GM10847 (cell line): ENCODE measurements around the gene BLOC1S1.

Experiments
- POLR2A ChIP-seq: IDR thresholded peaks from 2 replicates; pipeline ENCODE4 v1.6.1; 2011; ENCODE audit not compliant: insufficient read length; ENCODE audit errors: extremely low read depth

BLOC1S1 gene

DNA sequence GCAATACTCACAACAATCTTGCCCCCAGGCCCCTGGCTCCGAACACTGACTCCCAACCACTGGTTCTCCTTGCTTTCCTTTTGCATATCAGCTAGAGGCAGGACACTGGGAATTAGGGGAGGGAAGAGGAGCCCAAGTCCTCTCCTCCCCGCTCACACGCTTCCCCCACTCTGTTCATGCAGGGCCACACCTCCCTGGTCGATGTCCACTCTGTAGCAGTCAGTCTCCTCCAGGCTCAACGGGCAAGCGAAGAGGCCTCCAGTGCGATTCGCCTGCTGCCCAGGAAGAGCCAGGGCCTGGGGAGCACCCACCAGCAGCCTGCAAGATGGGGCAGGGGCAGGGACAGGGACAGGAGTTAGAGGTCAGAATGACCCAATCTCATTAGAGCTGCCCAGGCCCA is 13.0 kb upstream of the BLOC1S1 start:
- TF ChIP-seq POLR2A, result no peak

DNA sequence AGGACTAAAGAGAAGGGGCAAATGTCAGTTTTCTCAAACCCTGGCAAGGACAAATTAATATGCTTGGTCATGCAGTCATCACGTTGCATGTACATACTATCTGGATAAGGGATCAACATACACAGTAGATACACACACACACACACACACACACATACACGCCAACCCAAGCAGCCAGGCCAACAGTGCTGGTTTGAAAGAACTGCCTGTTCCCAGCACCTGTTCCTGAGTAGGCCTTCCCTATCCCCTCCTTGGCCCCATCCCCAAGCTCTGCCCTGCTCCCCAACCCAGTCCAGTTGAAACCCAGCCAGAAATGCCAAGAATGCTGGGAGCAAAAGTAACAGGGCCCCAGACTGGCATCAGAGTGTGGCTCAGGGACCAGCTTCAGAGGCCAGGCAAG is 12.6 kb upstream of the BLOC1S1 start:
- no peak for TF ChIP-seq POLR2A

GRCh38 chr12:55703901-55704761 is 11.7 kb upstream of the BLOC1S1 start:
- no peak for TF ChIP-seq POLR2A

DNA sequence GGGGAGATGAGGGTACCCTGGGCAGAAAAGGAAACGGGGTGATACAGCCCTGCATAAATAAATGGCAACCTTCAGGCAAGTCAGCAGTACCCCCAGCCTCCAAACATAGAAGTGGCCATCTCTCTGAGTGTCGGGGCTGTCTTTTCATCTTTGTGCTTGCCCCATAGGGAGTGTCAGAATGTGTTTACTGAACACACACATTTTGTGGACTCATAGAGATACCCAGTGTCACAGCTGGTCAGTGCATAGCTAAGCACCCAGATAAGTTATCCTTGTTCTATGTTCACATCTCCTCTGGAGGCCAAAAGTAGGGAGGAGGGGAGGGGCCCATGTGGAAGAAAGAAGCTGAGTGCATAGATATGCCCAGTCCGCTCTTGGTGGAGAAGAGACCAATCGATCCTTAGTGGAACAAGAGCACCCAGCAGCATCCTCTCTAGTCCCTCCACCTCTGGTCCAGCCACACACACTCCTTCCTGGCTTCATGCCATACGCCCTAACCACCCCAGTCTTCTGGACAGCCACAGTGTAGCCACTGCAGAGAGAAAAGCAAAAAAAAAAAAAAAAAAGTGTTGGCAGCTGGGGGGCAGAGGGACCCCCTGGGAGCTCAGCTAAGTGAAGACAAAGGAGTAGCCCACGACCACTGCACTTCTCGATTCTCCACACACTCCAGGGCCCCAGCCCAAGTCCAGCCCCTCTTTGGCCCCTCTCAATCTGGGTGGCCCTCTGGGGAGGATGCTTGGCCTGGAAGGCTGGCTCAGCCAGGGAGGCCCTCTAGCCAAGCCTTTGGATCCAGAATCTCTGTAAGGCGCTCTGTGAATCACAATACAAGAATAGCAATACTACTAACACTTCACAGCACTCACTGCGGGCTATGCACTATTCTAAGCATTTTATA is 10.8 kb upstream of the BLOC1S1 start:
- TF ChIP-seq POLR2A, result no peak

GRCh38 chr12:55705782-55706402 is 10.0 kb upstream of the BLOC1S1 start:
- TF ChIP-seq POLR2A, result no peak

DNA sequence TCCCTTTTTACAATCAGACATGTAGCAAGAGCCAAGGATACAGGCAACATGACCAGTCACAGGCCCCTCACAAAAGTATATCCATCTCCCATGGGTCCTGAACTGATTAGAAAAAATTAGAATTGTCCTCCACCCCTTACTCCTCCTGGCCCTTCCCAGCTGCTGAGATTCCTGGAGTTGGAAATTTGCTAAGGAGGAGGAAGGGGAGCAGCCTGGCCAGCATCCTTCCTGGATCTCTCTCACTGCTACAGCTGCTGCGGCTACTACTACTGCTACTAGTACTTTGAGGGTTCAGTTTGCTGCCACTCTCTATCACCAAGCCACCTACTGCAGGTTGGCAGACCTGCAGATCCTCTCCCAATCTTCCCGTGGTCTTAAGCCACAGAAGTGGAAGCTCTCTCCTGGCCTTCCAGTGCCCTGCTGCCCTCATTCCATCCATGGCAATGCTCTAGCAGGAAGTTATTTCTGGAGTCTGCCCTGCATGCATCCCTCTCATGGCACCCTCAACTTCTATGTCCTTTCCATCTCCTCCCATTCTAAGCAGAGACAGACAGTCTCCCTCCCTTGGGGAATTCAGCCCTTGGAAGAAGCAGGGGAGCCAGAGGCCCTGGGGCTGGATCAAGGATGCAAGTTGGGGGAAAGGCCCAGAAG is 9.2 kb upstream of the BLOC1S1 start:
- no peak for TF ChIP-seq POLR2A

GRCh38 chr12:55707219-55707671 is 8.6 kb upstream of the BLOC1S1 start:
- TF ChIP-seq POLR2A, result no peak

DNA sequence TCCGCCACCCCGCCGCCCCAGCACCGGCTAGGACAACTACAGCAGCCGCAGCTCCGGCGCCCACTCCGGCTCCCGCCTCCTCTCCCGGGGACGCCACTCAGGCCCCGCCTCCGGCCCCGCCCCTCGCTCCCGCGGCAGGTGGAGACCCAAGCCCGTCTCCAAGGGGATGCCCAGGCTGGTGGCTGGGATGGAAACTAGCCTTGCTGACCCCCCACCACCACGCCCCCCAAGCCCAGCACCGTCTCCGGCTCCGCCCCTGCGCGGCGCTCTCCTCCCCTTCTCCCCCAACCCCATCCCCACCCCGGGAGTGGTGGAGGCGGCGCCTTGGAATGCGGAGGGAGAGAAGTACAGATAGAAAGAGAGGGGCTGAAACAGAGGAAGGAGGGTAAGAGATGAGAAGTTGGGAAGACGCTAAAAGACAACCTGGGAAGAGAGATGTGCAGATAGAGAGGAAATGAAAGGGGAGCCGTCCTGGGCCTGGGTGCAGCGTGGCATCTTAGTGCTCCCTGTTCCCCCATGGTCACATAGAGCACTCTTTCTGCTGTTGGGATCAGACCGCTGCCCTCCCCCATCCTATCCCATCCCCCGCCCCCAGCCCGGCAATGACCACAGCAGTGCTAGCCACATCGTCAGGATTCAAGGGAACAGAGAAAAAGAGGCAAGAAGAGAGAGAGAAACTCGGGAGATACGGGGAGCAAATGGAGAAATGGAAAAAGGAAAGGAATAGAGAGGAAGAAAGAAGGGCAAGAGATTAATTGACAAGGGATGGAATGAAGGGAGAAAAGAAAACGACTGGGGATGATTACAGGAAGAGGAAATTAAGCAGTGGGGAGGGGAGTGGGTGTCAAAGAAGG is 7.8 kb upstream of the BLOC1S1 start, which contains the start of gene ITGA7:
TSS of gene ITGA7 (minus strand) at position 64 of the 854 bp plus-strand sequence. CDS start 222 bp downstream, outside the sequence.
- TF ChIP-seq POLR2A, result no peak

DNA sequence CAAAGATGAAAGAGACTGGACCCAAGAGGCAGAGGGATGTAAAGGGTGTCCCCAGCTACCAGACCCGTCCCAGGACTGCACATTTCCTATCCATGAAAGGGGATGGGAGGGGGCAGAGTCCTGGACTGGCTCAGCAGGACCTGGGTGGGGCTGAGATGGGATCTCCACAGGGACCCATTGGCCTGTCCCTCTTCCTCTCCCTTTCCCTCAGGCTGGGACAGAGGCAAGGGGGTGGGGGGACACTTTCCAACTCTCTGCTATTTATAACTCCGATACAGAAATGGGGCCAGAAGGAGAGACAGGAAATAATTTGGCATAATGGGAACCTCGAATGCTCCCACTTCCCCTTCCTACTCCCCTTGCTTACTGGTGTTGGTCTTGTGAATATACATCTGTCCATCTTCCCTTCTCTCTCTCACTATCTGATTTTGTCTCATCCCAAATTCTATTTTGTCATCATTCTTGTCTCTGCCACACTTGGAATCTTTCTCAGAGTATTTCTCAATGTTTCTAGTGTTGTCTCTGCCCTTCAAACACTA is 7.1 kb upstream of the BLOC1S1 start:
- TF ChIP-seq POLR2A, result no peak

DNA sequence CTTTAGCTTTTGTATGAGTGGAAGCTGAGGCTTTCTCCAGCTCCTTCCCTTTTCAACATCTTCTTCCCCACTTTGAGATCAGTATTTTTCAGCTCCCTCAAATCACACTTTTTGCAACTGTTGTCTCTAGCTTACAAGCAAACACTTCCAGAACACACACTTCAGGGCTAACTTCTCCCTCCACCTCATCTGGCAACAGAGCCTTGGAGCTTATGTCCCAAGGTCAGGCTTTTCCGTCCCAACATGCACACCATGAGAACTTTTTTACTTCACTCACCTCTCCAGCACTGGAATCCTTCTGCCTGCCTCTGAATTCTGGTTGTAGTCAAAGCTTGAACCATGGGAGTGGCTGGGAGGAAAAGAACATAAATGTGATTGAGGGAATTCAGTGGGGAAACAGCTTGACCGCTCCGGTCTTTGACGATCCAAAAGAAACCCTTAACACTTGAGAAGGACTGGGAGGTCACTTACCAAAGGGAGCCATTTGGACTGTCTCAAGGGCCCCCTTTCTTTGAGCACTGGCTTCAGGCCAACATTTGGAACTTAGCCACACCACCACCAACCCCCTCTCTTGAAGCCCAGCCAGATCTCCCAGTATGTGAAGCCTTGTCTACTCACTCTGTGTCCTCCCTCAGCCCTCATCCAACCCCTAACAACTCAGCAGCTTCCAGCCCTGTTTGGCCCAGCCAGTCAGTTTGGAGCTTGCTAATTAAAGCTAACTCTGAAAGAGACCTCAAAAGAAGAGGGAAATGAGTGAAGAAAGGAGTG is 3.9 kb upstream of the BLOC1S1 start:
- no peak for TF ChIP-seq POLR2A

DNA sequence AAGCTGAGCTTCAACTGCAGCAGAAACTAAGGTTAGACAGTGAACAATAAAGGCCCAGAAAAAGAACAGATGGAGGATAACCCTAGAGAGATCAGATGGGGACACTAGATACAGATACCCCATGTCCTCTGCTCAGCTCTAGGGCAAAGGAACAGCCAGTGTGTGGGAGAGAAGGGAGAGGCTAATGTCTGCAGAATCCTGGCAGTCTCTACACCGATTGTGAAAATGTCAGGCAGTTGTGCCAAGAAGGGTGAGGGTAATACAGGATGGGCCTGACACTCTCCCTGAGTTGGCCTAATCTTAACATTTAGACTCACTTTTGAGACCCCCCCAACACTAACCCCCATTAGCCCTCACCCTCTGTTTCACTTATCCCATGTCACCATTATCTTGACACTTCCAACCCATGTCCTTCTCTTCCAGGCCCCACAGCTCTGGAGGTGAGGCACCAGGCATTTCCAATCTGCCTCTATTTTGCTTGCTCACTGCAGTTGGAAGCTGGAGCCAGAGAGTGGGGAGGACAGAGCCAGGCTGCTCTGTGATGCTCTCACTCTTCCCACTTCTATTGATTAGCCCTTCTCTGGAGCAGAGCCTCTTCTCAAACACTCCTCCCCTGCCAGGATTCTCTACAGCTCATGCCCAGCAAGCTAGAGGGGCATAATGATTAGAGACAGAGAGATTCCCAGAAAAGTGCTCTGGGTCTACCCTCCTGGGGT is 3.0 kb upstream of the BLOC1S1 start:
- no peak for TF ChIP-seq POLR2A

DNA sequence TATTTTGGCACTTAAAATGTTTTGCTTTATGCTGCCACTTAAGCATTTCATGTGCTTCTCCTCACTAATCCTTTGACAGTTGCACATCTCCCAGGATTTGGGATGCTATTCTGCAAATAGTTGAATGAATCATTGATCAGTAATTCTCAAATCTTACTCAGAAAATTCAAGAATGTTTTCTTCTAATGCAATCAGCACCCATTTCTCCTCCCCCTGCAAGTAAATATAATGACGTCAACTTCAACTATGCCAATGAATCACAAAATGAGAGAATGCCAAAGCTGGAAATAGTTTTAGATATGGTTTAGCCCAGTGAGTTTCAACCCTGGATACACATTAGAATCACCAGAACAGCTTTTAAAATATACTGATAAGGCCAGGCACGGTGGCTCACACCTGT is 2.1 kb upstream of the BLOC1S1 start:
- no peak for TF ChIP-seq POLR2A
